GM13977 (cell line): ENCODE results near the gene SLBP.

Experiments
- DNase-seq: peaks from one replicate; pipeline ENCODE4 v3.0.0; 2012; ENCODE audit warnings: low spot score
- in situ Hi-C: fragments of 300-500 bp; cut with MboI; formaldehyde crosslinking; loops from one replicate; pipeline ENCODE4 v1.12.0; 2022; ENCODE audit warnings: low sequenced_read_pairs, low pct_unique_long_range_greater_than_20kb, mixed read lengths, inconsistent platforms; ENCODE audit not compliant: unreplicated experiment
- TF ChIP-seq, protein P1 (sequence below): IDR thresholded peaks from 2 replicates; pipeline ENCODE4 v1.5.1; 2012; ENCODE audit warnings: mild to moderate bottlenecking, control low read depth; ENCODE audit not compliant: insufficient read depth; ENCODE audit errors: extremely low read depth, missing control alignments

SLBP gene

DNA sequence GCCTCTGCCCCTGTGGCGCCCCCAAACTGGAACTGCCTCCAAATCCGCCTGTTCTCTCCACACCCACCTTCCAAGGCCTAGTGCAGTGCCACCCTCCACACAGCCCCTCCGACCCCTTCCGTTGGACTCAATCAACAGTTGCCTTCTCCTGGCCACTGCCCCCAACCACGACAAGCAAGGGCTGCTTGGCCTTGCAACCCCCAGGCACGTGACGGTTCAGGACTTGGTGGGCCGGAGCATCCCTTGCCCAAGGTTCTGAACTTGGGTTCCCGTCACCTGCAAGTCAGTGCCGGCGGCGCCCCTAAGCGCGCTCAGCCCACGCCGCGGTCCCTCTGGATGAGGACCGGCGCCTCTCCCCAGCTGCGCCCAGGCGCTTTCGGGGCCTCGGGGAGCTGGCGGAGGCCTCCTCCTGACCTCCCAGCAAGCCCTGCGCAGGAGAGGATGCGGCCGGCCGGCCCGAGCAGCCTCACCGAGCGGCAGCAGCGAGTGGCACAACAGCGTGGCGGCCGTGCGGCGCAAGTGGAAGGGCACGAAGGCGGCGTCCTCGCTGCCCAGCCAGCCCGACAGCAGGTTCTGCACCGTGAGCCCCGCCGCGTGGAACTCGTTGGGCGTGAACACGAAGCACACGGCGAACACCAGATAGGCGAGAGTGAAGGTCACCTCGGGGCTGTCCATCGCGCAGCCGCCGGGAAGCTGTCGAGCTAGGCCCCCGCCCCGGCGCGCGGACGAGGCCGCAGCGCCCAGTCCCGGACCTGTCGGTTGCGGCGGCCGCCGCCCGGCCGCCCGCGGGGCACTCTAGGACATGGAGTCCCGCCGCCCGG lies 8.3 kb upstream of the SLBP start:
- TF ChIP-seq, protein P1, sequence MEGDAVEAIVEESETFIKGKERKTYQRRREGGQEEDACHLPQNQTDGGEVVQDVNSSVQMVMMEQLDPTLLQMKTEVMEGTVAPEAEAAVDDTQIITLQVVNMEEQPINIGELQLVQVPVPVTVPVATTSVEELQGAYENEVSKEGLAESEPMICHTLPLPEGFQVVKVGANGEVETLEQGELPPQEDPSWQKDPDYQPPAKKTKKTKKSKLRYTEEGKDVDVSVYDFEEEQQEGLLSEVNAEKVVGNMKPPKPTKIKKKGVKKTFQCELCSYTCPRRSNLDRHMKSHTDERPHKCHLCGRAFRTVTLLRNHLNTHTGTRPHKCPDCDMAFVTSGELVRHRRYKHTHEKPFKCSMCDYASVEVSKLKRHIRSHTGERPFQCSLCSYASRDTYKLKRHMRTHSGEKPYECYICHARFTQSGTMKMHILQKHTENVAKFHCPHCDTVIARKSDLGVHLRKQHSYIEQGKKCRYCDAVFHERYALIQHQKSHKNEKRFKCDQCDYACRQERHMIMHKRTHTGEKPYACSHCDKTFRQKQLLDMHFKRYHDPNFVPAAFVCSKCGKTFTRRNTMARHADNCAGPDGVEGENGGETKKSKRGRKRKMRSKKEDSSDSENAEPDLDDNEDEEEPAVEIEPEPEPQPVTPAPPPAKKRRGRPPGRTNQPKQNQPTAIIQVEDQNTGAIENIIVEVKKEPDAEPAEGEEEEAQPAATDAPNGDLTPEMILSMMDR, result peak; percentile 12
- peak; percentile 67 for DNase-seq
- in situ Hi-C loops, result no loop called here

DNA sequence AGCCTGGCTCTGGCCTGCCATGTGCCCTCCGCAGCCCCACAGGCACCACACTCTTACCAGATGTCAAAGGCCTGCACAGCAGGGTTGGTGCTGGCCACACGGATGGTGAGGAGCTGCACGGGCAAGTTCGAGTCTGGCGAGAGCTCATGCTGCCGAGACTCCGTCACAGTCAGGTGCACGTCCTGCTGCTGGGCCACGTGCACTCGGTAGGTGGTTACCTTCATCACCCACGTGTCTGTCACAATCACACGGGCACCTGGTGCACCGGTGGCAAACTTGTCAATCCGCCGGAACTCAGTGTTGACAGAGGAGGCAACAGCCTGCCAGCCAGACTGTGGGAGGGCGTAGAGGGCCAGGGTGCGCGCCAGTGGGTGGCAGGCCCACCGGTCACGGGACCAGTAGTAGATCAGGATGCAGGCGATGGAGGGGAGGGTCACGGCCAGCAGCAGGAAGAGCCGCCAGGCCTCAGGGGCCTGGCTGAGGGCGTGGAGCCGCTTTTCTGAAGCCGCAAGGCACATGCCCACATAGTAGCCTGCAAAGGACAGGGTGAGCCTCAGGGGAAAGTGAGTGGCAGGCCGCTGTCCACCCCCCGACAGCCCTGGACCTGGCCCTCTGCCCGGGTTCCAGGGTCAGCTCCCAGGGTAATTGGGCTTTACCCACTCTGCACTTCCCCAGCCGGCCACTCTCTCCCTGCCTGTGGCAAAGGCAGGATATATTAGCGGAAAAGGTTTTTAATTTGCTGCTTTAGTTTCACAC lies 6.2 kb upstream of the SLBP start:
- TF ChIP-seq, protein P1, result no peak
- in situ Hi-C loops, result no loop called here
- DNase-seq, result peak; percentile 21

DNA sequence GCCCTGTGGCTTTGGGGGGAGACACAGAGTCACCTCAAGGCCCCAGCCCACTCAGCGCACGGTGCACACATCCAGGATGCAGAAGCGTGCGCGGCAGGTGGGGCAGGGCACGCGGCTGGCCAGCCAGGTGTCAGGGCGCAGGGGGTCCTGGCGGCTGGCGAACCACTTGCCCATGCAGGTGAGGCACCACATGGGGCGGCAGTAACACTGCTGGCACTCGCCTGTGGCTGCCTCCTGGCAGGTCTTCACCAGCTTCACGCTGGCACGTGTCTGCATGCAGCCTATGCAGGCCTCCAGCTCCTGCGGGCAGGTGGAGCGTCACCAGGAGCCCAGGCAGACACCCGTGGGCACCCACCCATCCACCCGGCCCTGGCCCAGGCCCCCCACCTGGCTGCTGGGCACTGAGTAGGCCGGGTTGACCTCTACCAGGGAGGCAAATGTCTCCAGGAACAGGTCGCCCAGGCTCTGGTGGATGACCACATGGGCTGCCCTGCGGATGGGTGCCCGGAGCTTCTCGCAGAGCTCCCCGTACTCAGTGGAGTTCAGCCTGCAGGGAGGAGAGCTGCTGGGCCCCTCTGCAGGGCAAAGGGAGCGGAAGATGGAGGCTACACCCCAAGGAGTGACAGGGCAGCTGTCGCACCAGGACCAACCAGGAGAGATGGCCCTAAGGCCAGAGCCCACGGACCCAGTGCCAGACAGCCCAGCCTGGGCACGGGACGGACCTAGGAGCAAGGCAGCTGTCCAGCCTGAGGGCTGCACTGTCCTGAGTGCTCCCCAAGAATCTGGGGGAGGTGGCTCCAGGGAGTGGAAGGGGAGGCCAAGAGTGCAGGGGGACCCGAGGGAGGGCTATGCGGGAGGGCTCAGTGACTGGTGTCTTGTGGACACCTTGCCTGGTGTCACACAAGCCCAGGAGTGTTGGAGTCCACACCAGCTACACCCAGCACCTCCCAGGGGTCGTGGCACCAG lies 5.3 kb upstream of the SLBP start:
- in situ Hi-C loops, result no loop called here
- TF ChIP-seq, protein P1, result no peak
- peak; percentile 11 for DNase-seq

DNA sequence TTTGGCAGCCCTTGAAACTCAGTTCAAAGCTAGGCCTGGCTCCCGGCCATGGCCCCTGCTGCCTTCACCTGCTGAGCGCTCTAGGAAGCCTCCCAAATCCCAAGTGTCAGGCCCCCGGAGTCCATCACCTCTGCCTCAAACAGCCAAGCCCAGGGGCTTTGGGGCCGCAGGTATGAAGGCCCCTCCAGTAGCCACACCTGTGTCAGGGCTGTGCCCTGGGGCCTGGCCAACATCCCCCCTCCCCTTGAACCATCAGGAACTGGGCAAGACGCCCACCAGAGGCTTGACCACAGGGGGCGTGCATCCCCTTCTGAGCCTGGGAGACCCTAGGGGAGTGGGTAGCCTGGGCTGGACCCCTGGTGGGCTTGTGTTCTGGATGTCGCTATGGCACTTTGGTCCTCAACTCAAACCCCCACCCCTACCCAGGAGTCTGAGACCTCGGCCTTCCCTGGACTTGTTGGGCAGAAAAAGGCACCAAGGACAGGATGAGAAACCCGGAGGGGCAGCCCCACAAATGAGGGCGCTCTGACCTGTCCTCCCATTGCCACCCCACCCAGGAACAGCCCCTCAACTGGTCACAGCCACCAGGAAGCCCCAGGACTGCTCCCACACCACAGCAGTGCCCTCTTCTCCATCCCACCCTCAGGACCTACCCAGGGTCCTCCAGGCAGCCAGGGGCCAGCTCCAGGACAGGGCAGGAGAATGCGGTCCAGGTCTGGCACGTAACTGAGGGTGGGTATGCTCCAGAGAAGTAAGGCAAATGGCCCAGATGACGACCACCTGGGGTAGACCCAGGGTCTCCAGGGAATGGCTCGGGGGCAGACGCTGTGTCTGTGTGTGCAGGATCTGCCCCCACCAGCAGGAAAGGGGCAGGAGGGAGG lies 4.2 kb upstream of the SLBP start:
- peak; percentile 13 for DNase-seq
- in situ Hi-C loops, result no loop called here
- TF ChIP-seq, protein P1, result no peak

DNA sequence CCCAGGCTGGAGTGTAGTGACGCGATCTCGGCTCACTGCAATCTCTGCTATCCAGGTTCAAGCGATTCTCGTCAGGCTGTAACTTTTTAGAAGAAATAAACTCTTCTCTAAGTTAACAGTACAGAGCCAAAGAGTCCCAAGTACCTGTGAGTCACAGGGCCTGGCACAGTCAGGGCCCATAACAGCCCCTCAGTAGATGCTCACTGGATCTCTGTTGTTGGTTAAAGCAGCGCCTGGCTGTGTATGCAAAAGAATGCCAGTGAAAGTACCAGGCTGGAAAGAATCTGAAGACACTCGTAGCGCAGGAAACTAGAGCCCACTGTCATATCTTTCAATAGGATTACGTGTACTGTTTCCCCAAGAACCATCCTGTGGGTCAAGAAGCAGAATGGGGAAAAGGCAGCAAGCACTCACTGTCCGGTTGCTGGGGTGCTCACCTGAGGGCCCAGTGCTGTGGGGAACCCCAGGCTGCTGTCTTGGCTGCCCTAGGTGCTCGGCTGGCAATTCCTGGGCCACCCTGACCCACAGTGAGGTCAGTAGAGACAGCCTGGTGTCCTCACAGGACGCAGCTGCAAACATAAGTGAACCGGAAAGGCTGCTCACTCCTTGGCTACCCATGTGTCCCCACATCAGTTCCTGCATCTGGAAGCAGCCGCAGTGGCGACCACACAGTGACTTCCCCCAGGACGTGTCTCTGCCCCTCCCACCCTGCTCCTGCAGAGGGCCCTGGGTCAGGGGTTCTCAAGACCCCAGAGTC lies 3.1 kb upstream of the SLBP start:
- in situ Hi-C loops, result no loop called here
- peak; percentile 53 for DNase-seq
- TF ChIP-seq, protein P1, result no peak
